PC-3 (cell line): Measurements from ENCODE around the gene KAT7. TPM values are rescaled to one million over a fixed set of nuclear protein-coding genes. Genes with fewer than 3 reads are reported as not detected.

Source experiments
- ATAC-seq: fragments of 200-7000 bp; cut with Tn5 transposase; 2 replicates; pipeline ENCODE4 v1.9.1; 2020; ENCODE audit warnings: mild to moderate bottlenecking, moderate library complexity
- BruUV-seq: library from RNA; stranded (reverse); fragments of 400-500 nt; replicated peaks from 2 replicates; lab custom pipeline; 2021; lab: Mats Ljungman, UMichigan
- CTCF ChIA-PET: fragments of 300-600 bp; sonication (Branson Sonifier 250); formaldehyde crosslinking; loops from one replicate; lab custom pipeline; 2022; ENCODE audit warnings: antibody characterized with exemption; lab: Charles Lee
- POLR2A ChIA-PET: fragments of 300-600 bp; sonication (Branson Sonifier 250); formaldehyde crosslinking; loops from one replicate; lab custom pipeline; 2022; ENCODE audit warnings: antibody characterized with exemption; ENCODE audit not compliant: unreplicated experiment; lab: Charles Lee
- DNase-seq: peaks from one replicate; pipeline ENCODE4 v3.0.0-alpha.2; 2015
- H2AFZ ChIP-seq: fragments of 300-600 bp; sonication (generic); 2 replicates; pipeline ENCODE4 v1.6.0; 2016; ENCODE audit warnings: antibody characterized with exemption, low read length
- H3F3A ChIP-seq: fragments of 300-600 bp; sonication (generic); one replicate; pipeline ENCODE4 v1.6.0; 2017; ENCODE audit warnings: antibody characterized with exemption, low read length, control low read depth, mild to moderate bottlenecking; ENCODE audit not compliant: unreplicated experiment
- H3K27ac ChIP-seq: fragments of 300-600 bp; sonication (generic); 2 replicates; pipeline ENCODE4 v1.5.1; 2016; ENCODE audit warnings: mild to moderate bottlenecking, low read length
- H3K27me3 ChIP-seq: fragments of 300-600 bp; sonication (generic); 2 replicates; pipeline ENCODE4 v1.6.1; 2016; ENCODE audit warnings: low read length, mixed read lengths
- H3K36me3 ChIP-seq: fragments of 300-600 bp; sonication (generic); 2 replicates; pipeline ENCODE4 v1.6.1; 2016; ENCODE audit warnings: low read depth, mixed run types, low read length, mixed read lengths
- H3K4me1 ChIP-seq: fragments of 300-600 bp; sonication (generic); 2 replicates; pipeline ENCODE4 v1.5.1; 2016; ENCODE audit warnings: low read length; ENCODE audit not compliant: insufficient read depth
- H3K4me2 ChIP-seq: fragments of 300-600 bp; sonication (generic); 2 replicates; pipeline ENCODE4 v1.6.0; 2016; ENCODE audit warnings: low read length
- H3K4me3 ChIP-seq: fragments of 300-600 bp; sonication (generic); 2 replicates; pipeline ENCODE4 v1.5.1; 2016; ENCODE audit warnings: mild to moderate bottlenecking, low read length, mixed read lengths
- H3K79me2 ChIP-seq: fragments of 300-600 bp; sonication (generic); 2 replicates; pipeline ENCODE4 v1.6.1; 2017; ENCODE audit warnings: low read length, mixed read lengths
- H3K9ac ChIP-seq: fragments of 300-600 bp; sonication (generic); 2 replicates; pipeline ENCODE4 v1.6.0; 2016; ENCODE audit warnings: mild to moderate bottlenecking, low read length
- H3K9me2 ChIP-seq: fragments of 300-600 bp; sonication (generic); replicated peaks from 2 replicates; pipeline ENCODE4 v1.6.1; 2016; ENCODE audit warnings: mixed run types, low read length, mixed read lengths
- H3K9me3 ChIP-seq: fragments of 300-600 bp; sonication (generic); 2 replicates; pipeline ENCODE4 v1.6.1; 2016; ENCODE audit warnings: low read length, mixed read lengths
- H4K20me1 ChIP-seq: fragments of 300-600 bp; sonication (generic); 2 replicates; pipeline ENCODE4 v1.6.1; 2016; ENCODE audit warnings: low read length, mixed read lengths
- CTCF ChIP-seq: fragments of 300-600 bp; sonication (generic); conservative IDR thresholded peaks from 2 replicates; pipeline ENCODE4 v1.5.1; 2017; ENCODE audit warnings: antibody characterized with exemption, low read depth, mild to moderate bottlenecking, low read length
- EZH2 ChIP-seq: fragments of 300-600 bp; sonication (generic); IDR thresholded peaks from one replicate; pipeline ENCODE4 v1.6.1; 2017; ENCODE audit warnings: antibody characterized with exemption, mild to moderate bottlenecking, low read length; ENCODE audit not compliant: unreplicated experiment
- EZH2phosphoT487 ChIP-seq: fragments of 300-600 bp; sonication (generic); IDR thresholded peaks from 2 replicates; pipeline ENCODE4 v1.6.1; 2018; ENCODE audit warnings: mild to moderate bottlenecking, antibody characterized with exemption, low read length, borderline replicate concordance
- intact Hi-C: fragments of 100-400 bp; cut with micrococcal nuclease; formaldehyde crosslinking; loops from 2 replicates; pipeline ENCODE4 v1.9.0; 2023
- total RNA-seq: library from RNA; depleted of rRNA; stranded (reverse); fragments of >200 nt; gene quantifications from 2 replicates; pipeline ENCODE4 v1.2.3, GENCODE V29; 2014

The KAT7 gene
- total RNA-seq, 1 experiment from 2014 or later: 39.1 TPM

GRCh38 chr17:49741009-49741691 is 47.3 kb upstream of the KAT7 start:
- H3K79me2 ChIP-seq: no peaks in the 10 kb centered on the region
- H3K4me2 ChIP-seq: no peak overlapping the region
- no peak overlapping the region for H3K4me3 ChIP-seq
- ChIA-PET POLR2A (no interaction called here), CTCF (no interaction called here)
- intact Hi-C loops: no loop called here
- DNase-seq (no peak), ATAC-seq (0 out of 2 replicates have a peak, but pooled peaks have one; percentile 24)
- TF ChIP-seq CTCF (no peak), EZH2 (no peak), EZH2phosphoT487 (no peak)
- BruUV-seq: no TSS peak
- H3K9me3 ChIP-seq: no peaks in the 10 kb centered on the region
- no peaks in the 10 kb centered on the region for H4K20me1 ChIP-seq
- no peaks in the 10 kb centered on the region for H3K27me3 ChIP-seq
- H2AFZ ChIP-seq: no peak overlapping the region
- H3K27ac ChIP-seq: no peak overlapping the region
- no peaks in the 10 kb centered on the region for H3K4me1 ChIP-seq
- H3K9me2 ChIP-seq: no peaks in the 10 kb centered on the region
- H3K9ac ChIP-seq: no peak overlapping the region
- H3F3A ChIP-seq: no peaks in the 10 kb centered on the region
- H3K36me3 ChIP-seq: no peaks in the 10 kb centered on the region

DNA sequence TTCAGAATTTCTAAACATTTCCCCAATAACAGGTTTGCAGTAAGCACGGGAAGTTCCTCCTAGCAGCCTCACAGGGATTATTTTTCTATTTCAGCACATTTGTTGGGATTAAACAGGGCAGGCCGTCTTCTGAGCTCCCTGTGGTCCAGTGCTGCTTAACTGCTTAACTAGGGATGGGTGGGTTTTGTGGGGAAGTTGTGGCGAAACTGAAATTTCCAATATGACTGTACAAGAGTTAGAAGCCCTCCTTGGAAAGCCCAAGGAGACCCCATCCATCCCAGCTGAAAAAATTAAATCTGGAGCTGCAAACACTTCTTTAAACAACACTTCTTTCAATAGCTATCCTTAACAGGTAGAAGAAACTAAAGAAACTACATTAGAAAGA is 46.8 kb upstream of the KAT7 start:
- ATAC-seq (no peak), DNase-seq (no peak)
- H2AFZ ChIP-seq: no peak overlapping the region
- no peak overlapping the region for H3K4me3 ChIP-seq
- no peaks in the 10 kb centered on the region for H3K4me1 ChIP-seq
- no peak for TF ChIP-seq EZH2
- TF ChIP-seq CTCF: no peak
- TF ChIP-seq EZH2phosphoT487: no peak
- H3K27ac ChIP-seq: no peak overlapping the region
- POLR2A ChIA-PET: no interaction called here
- no peaks in the 10 kb centered on the region for H4K20me1 ChIP-seq
- intact Hi-C loops: no loop called here
- H3K27me3 ChIP-seq: no peaks in the 10 kb centered on the region
- H3F3A ChIP-seq: no peaks in the 10 kb centered on the region
- no peaks in the 10 kb centered on the region for H3K79me2 ChIP-seq
- H3K4me2 ChIP-seq: no peak overlapping the region
- BruUV-seq: no TSS peak
- no peaks in the 10 kb centered on the region for H3K9me3 ChIP-seq
- H3K36me3 ChIP-seq: no peaks in the 10 kb centered on the region
- CTCF ChIA-PET: no interaction called here
- no peak overlapping the region for H3K9ac ChIP-seq
- H3K9me2 ChIP-seq: no peaks in the 10 kb centered on the region

DNA sequence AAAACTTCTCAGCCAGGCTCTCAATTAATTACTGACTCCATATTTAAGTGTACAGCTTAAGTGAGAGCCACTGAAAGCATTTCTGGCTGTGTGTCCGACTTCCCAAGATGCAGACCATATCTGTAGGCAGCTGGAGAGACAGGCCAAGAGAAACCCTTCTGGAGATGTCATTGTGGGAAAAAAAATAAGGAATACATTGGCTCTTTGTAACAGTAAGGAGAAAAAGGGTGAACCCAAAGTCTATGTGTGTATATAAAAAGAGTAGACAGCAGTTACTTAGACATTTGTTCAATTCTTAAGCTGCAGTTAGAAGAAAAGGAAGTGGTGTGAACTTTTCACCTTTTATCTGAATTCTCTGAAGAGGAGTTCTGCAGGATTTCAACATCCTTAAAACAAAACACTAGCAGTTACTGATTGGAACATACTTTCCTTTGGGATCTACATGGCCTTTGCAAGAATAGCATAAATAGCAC is 46.3 kb upstream of the KAT7 start:
- ATAC-seq (no peak), DNase-seq (no peak)
- no peak overlapping the region for H2AFZ ChIP-seq
- H3K4me2 ChIP-seq: no peak overlapping the region
- CTCF ChIA-PET: no interaction called here
- H3K4me1 ChIP-seq: no peaks in the 10 kb centered on the region
- no peak overlapping the region for H3K4me3 ChIP-seq
- POLR2A ChIA-PET: no interaction called here
- H3K27me3 ChIP-seq: no peaks in the 10 kb centered on the region
- H4K20me1 ChIP-seq: no peaks in the 10 kb centered on the region
- H3K27ac ChIP-seq: no peak overlapping the region
- TF ChIP-seq CTCF (no peak), EZH2 (no peak), EZH2phosphoT487 (no peak)
- H3F3A ChIP-seq: no peaks in the 10 kb centered on the region
- H3K36me3 ChIP-seq: no peaks in the 10 kb centered on the region
- BruUV-seq: no TSS peak
- H3K9ac ChIP-seq: no peak overlapping the region
- intact Hi-C loops: no loop called here
- no peaks in the 10 kb centered on the region for H3K79me2 ChIP-seq
- no peaks in the 10 kb centered on the region for H3K9me2 ChIP-seq
- H3K9me3 ChIP-seq: no peaks in the 10 kb centered on the region
